GM13977 (cell line): ENCODE results near the gene TRIM2.

ENCODE experiments used
- DNase-seq: peaks from one replicate; pipeline ENCODE4 v3.0.0; 2012; ENCODE audit warnings: low spot score
- CTCF ChIP-seq: IDR thresholded peaks from 2 replicates; pipeline ENCODE4 v1.5.1; 2012; ENCODE audit warnings: mild to moderate bottlenecking, control low read depth; ENCODE audit not compliant: insufficient read depth; ENCODE audit errors: extremely low read depth, missing control alignments
- in situ Hi-C: fragments of 300-500 bp; cut with MboI; formaldehyde crosslinking; loops from one replicate; pipeline ENCODE4 v1.12.0; 2022; ENCODE audit warnings: low sequenced_read_pairs, low pct_unique_long_range_greater_than_20kb, mixed read lengths, inconsistent platforms; ENCODE audit not compliant: unreplicated experiment

The TRIM2 gene

GRCh38 chr4:153335665-153336064 lies 131.4 kb downstream of the TRIM2 start:
- in situ Hi-C loops, result loop anchor here (25.0 kb wide), 1 partner anchor 427 kb away; the partner anchor contains the start of gene RNF175
- DNase-seq, result no peak
- TF ChIP-seq CTCF, result no peak

- no peak for DNase-seq
- TF ChIP-seq CTCF, result no peak
- in situ Hi-C loops, result loop anchor here (25.0 kb wide), 1 partner anchor 425 kb away; the partner anchor contains the start of gene RNF175
Observed at GRCh38 chr4:153337686-153338085, 133.4 kb downstream of the TRIM2 start.

GRCh38 chr4:153341575-153342090 lies 137.4 kb downstream of the TRIM2 start:
- TF ChIP-seq CTCF, result no peak
- in situ Hi-C loops, result loop anchor here (10.0 to 25.0 kb wide), 3 partner anchors 233 to 421 kb away; partner anchors contain the start of gene RNF175
- no peak for DNase-seq

- in situ Hi-C loops, result loop anchor here (10.0 to 25.0 kb wide), 3 partner anchors 232 to 419 kb away; partner anchors contain the start of gene RNF175
- no peak for DNase-seq
- TF ChIP-seq CTCF, result no peak
Observed at GRCh38 chr4:153342751-153343552, 138.7 kb downstream of the TRIM2 start.

- in situ Hi-C loops, result loop anchor here (10.0 to 25.0 kb wide), 3 partner anchors 230 to 418 kb away; partner anchors contain the start of gene RNF175
- peak; percentile 84 for TF ChIP-seq CTCF
- DNase-seq, result peak; percentile 93
Observed at GRCh38 chr4:153344131-153345011, 140.1 kb downstream of the TRIM2 start, which contains the start of gene MND1. Gene MND1 (plus strand): TSS chr4:153344688. CDS start chr4:153344738, 50 bp downstream.
